Endothelial cell (in vitro differentiated cells): Measurements from ENCODE around the gene GRAMD2B. TPM values are rescaled to one million over a fixed set of nuclear protein-coding genes. Genes with fewer than 3 reads are reported as not detected.
A peak's percentile ranks its signal among the peaks of the same experiment; 100 is the strongest.

Source experiments
- DNase-seq: peaks from one replicate; pipeline ENCODE4 v3.0.0; 2021; ENCODE audit warnings: low spot score
- H3K27ac Mint-ChIP-seq: one replicate; pipeline ENCODE4 v1.8.0; 2021; ENCODE audit warnings: mixed read lengths, inconsistent platforms; ENCODE audit not compliant: unreplicated experiment
- H3K27me3 Mint-ChIP-seq: one replicate; pipeline ENCODE4 v1.8.0; 2021; ENCODE audit warnings: mild to moderate bottlenecking, moderate library complexity, mixed read lengths, inconsistent platforms; ENCODE audit not compliant: unreplicated experiment
- H3K36me3 Mint-ChIP-seq: one replicate; pipeline ENCODE4 v1.8.0; 2021; ENCODE audit warnings: mild to moderate bottlenecking, low read depth, mixed read lengths, inconsistent platforms; ENCODE audit not compliant: unreplicated experiment
- H3K4me1 Mint-ChIP-seq: one replicate; pipeline ENCODE4 v1.8.0; 2021; ENCODE audit warnings: mild to moderate bottlenecking, mixed read lengths, inconsistent platforms; ENCODE audit not compliant: unreplicated experiment
- H3K4me3 Mint-ChIP-seq: one replicate; pipeline ENCODE4 v1.8.0; 2021; ENCODE audit warnings: mild to moderate bottlenecking, mixed read lengths, inconsistent platforms; ENCODE audit not compliant: unreplicated experiment
- H3K9me3 Mint-ChIP-seq: one replicate; pipeline ENCODE4 v1.8.0; 2021; ENCODE audit warnings: mixed read lengths, inconsistent platforms; ENCODE audit not compliant: unreplicated experiment
- total RNA-seq: library from RNA; stranded (reverse); fragmentation: NEBNext Ultra II Directional; extraction: Animal tissue kit (Norgen Biotek cat#: 25700); gene quantifications from one replicate; pipeline ENCODE4 v1.2.1, GENCODE V29; 2021; ENCODE audit not compliant: unreplicated experiment
- TF ChIP-seq, protein P1 (sequence below): fragments of 200-600 bp; sonication (generic); IDR thresholded peaks from one replicate; pipeline ENCODE4 v1.5.0; 2021; ENCODE audit warnings: antibody characterized with exemption; ENCODE audit not compliant: unreplicated experiment

Gene GRAMD2B
- total RNA-seq, 1 donor from 2014 or later, result 13.4 TPM

GRCh38 chr5:126497506-126497905, 74.3 kb downstream of the GRAMD2B start:
- H3K27ac Mint-ChIP-seq, result no peak overlapping the region
- TF ChIP-seq, protein P1, sequence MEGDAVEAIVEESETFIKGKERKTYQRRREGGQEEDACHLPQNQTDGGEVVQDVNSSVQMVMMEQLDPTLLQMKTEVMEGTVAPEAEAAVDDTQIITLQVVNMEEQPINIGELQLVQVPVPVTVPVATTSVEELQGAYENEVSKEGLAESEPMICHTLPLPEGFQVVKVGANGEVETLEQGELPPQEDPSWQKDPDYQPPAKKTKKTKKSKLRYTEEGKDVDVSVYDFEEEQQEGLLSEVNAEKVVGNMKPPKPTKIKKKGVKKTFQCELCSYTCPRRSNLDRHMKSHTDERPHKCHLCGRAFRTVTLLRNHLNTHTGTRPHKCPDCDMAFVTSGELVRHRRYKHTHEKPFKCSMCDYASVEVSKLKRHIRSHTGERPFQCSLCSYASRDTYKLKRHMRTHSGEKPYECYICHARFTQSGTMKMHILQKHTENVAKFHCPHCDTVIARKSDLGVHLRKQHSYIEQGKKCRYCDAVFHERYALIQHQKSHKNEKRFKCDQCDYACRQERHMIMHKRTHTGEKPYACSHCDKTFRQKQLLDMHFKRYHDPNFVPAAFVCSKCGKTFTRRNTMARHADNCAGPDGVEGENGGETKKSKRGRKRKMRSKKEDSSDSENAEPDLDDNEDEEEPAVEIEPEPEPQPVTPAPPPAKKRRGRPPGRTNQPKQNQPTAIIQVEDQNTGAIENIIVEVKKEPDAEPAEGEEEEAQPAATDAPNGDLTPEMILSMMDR, result no peak
- H3K27me3 Mint-ChIP-seq, result peaks cover 3% of the 10 kb centered on the region
- H3K9me3 Mint-ChIP-seq, result no peaks in the 10 kb centered on the region
- DNase-seq, result no peak
- H3K36me3 Mint-ChIP-seq, result no peaks in the 10 kb centered on the region
- peaks cover 3% of the 10 kb centered on the region for H3K4me1 Mint-ChIP-seq
- H3K4me3 Mint-ChIP-seq, result no peak overlapping the region

GRCh38 chr5:126499278-126499677, 76.1 kb downstream of the GRAMD2B start:
- H3K4me3 Mint-ChIP-seq, result no peak overlapping the region
- H3K36me3 Mint-ChIP-seq, result no peaks in the 10 kb centered on the region
- peaks cover 3% of the 10 kb centered on the region for H3K27me3 Mint-ChIP-seq
- H3K9me3 Mint-ChIP-seq, result no peaks in the 10 kb centered on the region
- TF ChIP-seq, protein P1, result no peak
- no peak overlapping the region for H3K27ac Mint-ChIP-seq
- no peak for DNase-seq
- peaks cover 11% of the 10 kb centered on the region for H3K4me1 Mint-ChIP-seq

DNA sequence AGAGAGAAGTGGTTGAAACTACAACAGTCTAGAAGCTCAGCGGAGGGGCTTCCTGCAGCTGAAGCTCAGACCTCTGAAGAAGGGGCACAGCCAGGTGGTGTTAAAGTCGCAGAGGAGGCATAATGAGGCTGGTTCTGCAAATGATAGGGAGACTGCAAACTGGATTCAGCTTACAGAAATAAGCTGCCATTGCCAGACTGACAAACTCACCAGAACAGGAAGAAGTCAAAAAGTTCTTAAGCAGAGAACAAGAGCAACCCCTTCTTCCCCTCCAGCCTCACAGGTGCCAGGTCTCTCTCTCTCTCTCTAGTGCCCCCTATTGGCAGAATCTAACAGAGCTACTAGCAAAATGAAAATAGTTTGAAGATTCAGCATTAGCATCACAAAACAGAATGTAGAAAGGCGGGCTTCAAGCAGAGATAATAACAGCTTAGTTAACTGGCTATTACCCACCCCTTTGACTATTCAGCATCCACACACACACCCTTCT, 76.7 kb downstream of the GRAMD2B start:
- Mint-ChIP-seq H3K36me3 (no peaks in the 10 kb centered on the region), H3K9me3 (no peaks in the 10 kb centered on the region), H3K4me3 (no peak overlapping the region), H3K27me3 (peaks cover 3% of the 10 kb centered on the region), H3K27ac (no peak overlapping the region), H3K4me1 (peaks cover 11% of the 10 kb centered on the region)
- TF ChIP-seq, protein P1, result peak; percentile 61
- peak; percentile 31 for DNase-seq

- TF ChIP-seq, protein P1, result no peak
- Mint-ChIP-seq H3K27ac (no peak overlapping the region), H3K27me3 (peaks cover 3% of the 10 kb centered on the region), H3K4me1 (peaks cover 15% of the 10 kb centered on the region), H3K4me3 (no peak overlapping the region), H3K9me3 (no peaks in the 10 kb centered on the region), H3K36me3 (no peaks in the 10 kb centered on the region)
- no peak for DNase-seq
Observed at GRCh38 chr5:126501448-126501847, 78.2 kb downstream of the GRAMD2B start.

DNA sequence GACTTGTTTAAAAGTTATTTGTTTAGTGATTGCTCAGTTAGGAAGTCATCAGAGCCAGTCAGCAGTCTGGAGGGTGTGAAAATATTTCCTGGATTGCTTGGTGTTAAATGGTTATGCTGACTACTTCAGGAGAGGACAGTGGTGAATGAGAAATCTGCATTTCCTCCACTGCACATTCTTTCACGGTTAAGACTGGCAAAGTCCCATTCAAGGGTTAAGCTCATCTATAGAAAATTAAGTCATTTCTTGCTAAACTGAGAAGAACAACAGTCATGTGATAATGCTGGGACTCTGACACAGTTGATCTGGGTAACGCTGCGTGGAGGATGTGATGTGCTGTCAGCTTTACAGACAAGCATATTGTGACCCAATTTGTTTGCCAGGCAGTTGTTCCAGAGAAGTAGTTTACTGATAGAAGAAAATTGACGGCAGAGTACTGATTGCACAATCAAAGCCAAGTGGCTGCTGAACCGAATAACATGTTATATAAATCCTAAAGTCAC, 80.4 kb downstream of the GRAMD2B start:
- Mint-ChIP-seq H3K9me3 (no peaks in the 10 kb centered on the region), H3K36me3 (no peaks in the 10 kb centered on the region), H3K27ac (no peak overlapping the region), H3K4me1 (peaks cover 15% of the 10 kb centered on the region), H3K27me3 (peaks cover 3% of the 10 kb centered on the region), H3K4me3 (no peak overlapping the region)
- DNase-seq, result no peak
- TF ChIP-seq, protein P1, result no peak
